ENCODE measurements around the gene EMP3. TPM values are rescaled to one million over a fixed set of nuclear protein-coding genes. Genes with fewer than 3 reads are reported as not detected.

EMP3 gene
- total RNA-seq, 4 donors from 2014 or later = 4.7 to 21.5 (median 10.5) TPM

- DNase-seq = no peak
- Histone ChIP-seq H3K27me3 (no peaks in the 10 kb centered on the region), H3K36me3 (peaks cover 0 to 31% (median 0%) of the 10 kb centered on the region in 3 donors), H3K4me3 (no peak overlapping the region), H3K4me1 (peaks cover 0 to 9% (median 0%) of the 10 kb centered on the region in 4 donors), H3K27ac (peak overlapping the region in 2 of 4 donors; percentile 8 to 45), H3K9me3 (no peaks in the 10 kb centered on the region)
- TF ChIP-seq, protein P1, sequence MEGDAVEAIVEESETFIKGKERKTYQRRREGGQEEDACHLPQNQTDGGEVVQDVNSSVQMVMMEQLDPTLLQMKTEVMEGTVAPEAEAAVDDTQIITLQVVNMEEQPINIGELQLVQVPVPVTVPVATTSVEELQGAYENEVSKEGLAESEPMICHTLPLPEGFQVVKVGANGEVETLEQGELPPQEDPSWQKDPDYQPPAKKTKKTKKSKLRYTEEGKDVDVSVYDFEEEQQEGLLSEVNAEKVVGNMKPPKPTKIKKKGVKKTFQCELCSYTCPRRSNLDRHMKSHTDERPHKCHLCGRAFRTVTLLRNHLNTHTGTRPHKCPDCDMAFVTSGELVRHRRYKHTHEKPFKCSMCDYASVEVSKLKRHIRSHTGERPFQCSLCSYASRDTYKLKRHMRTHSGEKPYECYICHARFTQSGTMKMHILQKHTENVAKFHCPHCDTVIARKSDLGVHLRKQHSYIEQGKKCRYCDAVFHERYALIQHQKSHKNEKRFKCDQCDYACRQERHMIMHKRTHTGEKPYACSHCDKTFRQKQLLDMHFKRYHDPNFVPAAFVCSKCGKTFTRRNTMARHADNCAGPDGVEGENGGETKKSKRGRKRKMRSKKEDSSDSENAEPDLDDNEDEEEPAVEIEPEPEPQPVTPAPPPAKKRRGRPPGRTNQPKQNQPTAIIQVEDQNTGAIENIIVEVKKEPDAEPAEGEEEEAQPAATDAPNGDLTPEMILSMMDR (IDR thresholded peaks at IDR 0.05) = no peak
- TF ChIP-seq POLR2A (IDR thresholded peaks at IDR 0.05) = peak in 1 of 2 donors; percentile 36
Measured at GRCh38 chr19:48379058-48379457, 53.7 kb downstream of the EMP3 start.

Other genes starting within 250 kb of the EMP3 start
- gene PLA2G4C, start 214.7 kb upstream of the EMP3 start, total RNA-seq = 10 to 100 TPM in 3 of 4 donors, 1 to 10 TPM in 1; 7.6 to 26.9 (median 18.3) TPM
- 100 to 1,000 TPM in 1 of 4 donors, 10 to 100 TPM in 3; 30.3 to 104 (median 32.9) TPM for gene LIG1, start 155.2 kb upstream of the EMP3 start, total RNA-seq
- gene ZSWIM9, start 154.9 kb upstream of the EMP3 start, total RNA-seq = 1 to 10 TPM; 1.8 to 7.4 (median 3.5) TPM
- gene CARD8, start 69.6 kb upstream of the EMP3 start, total RNA-seq = 100 to 1,000 TPM in 1 of 4 donors, 10 to 100 TPM in 3; 31.5 to 115 (median 39.2) TPM
- gene ZNF114, start 55.5 kb upstream of the EMP3 start, total RNA-seq = not detected
- 10 to 100 TPM in 3 of 4 donors, 1 to 10 TPM in 1; 8.6 to 30.5 (median 20.0) TPM for gene TMEM143, start 38.4 kb downstream of the EMP3 start, total RNA-seq
- not detected for gene SYNGR4, start 38.8 kb downstream of the EMP3 start, total RNA-seq
- 100 to 1,000 TPM in 3 of 4 donors, 10 to 100 TPM in 1; 54.5 to 136 (median 112) TPM for gene KDELR1, start 66.0 kb downstream of the EMP3 start, total RNA-seq
- gene GRIN2D, start 68.1 kb downstream of the EMP3 start, total RNA-seq = under 1 TPM in 2 of 4 donors, not detected in 2; 0.27 to 0.47 TPM
- 10 to 100 TPM in 3 of 4 donors, 1 to 10 TPM in 1; 10.0 to 17.6 (median 15.6) TPM for gene GRWD1, start 120.4 kb downstream of the EMP3 start, total RNA-seq
- 1 to 10 TPM in 3 of 4 donors, under 1 TPM in 1; 0.88 to 2.0 (median 1.8) TPM for gene KCNJ14, start 130.0 kb downstream of the EMP3 start, total RNA-seq
- gene CYTH2, start 143.8 kb downstream of the EMP3 start, total RNA-seq = 100 to 1,000 TPM in 1 of 4 donors, 10 to 100 TPM in 3; 64.5 to 160 (median 76.9) TPM
- 10 to 100 TPM in 2 of 4 donors, 1 to 10 TPM in 2; 8.2 to 17.6 (median 12.8) TPM for gene LMTK3, start 186.3 kb downstream of the EMP3 start, total RNA-seq
- 10 to 100 TPM in 1 of 4 donors, 1 to 10 TPM in 3; 2.5 to 14.6 (median 5.9) TPM for gene SULT2B1, start 226.6 kb downstream of the EMP3 start, total RNA-seq